GM19395 (cell line): ENCODE results near the gene C1R.
"Not testable (repeated sequence)": the region's sequence is repeated elsewhere in the genome, so short reads cannot be mapped to it uniquely, and the experiment has no call there.

Experiments
- ATAC-seq: cut with Tn5 transposase; IDR thresholded peaks from one replicate; pipeline ENCODE4 v1.9.1; 2021; ENCODE audit warnings: mild to moderate bottlenecking, moderate library complexity; ENCODE audit not compliant: unreplicated experiment

Gene C1R

GRCh38 chr12:7121324-7121723, 29.1 kb upstream of the C1R start:
- ATAC-seq, result no peak

GRCh38 chr12:7120166-7120565, 27.9 kb upstream of the C1R start:
- no peak for ATAC-seq

GRCh38 chr12:7118881-7119280, 26.6 kb upstream of the C1R start:
- no peak for ATAC-seq

GRCh38 chr12:7117670-7118069, 25.4 kb upstream of the C1R start:
- no peak for ATAC-seq

- ATAC-seq, result no peak
Observed at GRCh38 chr12:7116916-7117315, 24.7 kb upstream of the C1R start.

GRCh38 chr12:7116196-7116595, 24.0 kb upstream of the C1R start:
- ATAC-seq, result no peak

GRCh38 chr12:7114851-7115250, 22.6 kb upstream of the C1R start:
- no peak for ATAC-seq

GRCh38 chr12:7114008-7114407, 21.8 kb upstream of the C1R start:
- ATAC-seq, result no peak

GRCh38 chr12:7113389-7113871, 21.2 kb upstream of the C1R start:
- no peak for ATAC-seq

GRCh38 chr12:7112041-7112440, 19.8 kb upstream of the C1R start:
- ATAC-seq, result no peak

- ATAC-seq, result no peak
Observed at GRCh38 chr12:7110661-7111060, 18.4 kb upstream of the C1R start.

- no peak for ATAC-seq
Observed at GRCh38 chr12:7109572-7109920, 17.3 kb upstream of the C1R start.

- peak; percentile 41 for ATAC-seq
Observed at GRCh38 chr12:7108796-7109571, 16.7 kb upstream of the C1R start, which contains the start of gene C1RL. TSS of gene C1RL (minus strand) at chr12:7109214. CDS start at chr12:7109180, 34 bp downstream.

GRCh38 chr12:7108003-7108795, 16.0 kb upstream of the C1R start:
- ATAC-seq, result peak; percentile 91

- no peak for ATAC-seq
Observed at GRCh38 chr12:7107636-7108002, 15.4 kb upstream of the C1R start.

- ATAC-seq, result not testable (repeated sequence)
Observed at GRCh38 chr12:7107181-7107580, 14.9 kb upstream of the C1R start.

GRCh38 chr12:7106082-7106481, 13.8 kb upstream of the C1R start:
- ATAC-seq, result no peak

GRCh38 chr12:7103837-7104584, 11.8 kb upstream of the C1R start:
- ATAC-seq, result no peak

- no peak for ATAC-seq
Observed at GRCh38 chr12:7102582-7102981, 10.3 kb upstream of the C1R start.

GRCh38 chr12:7101694-7102131, 9.5 kb upstream of the C1R start:
- ATAC-seq, result no peak

- no peak for ATAC-seq
Observed at GRCh38 chr12:7101047-7101693, 8.9 kb upstream of the C1R start.
